ENCODE data around the gene PRMT7. TPM values are rescaled to one million over a fixed set of nuclear protein-coding genes. Genes with fewer than 3 reads are reported as not detected.

The PRMT7 gene
- total and polyA plus RNA-seq, 2 of the 8 experiments (the other 6 are each of a cell fraction or from before 2014, with no cell fraction given) = 48.2 to 49.3 TPM

- CTCF ChIA-PET (ENCODE audit: partially characterized antibody) = interaction anchor here (1.5 to 5.8 kb wide), 7 partner anchors 9 to 44 kb away, joined by 3 to 26 read pairs (median 5); no protein-coding TSS in a partner anchor
- H3K27ac ChIP-seq (ENCODE audit: low read depth, low read length) = no peak overlapping the region
- H3K23ac ChIP-seq (ENCODE audit: insufficient read length) = no peak overlapping the region
- no peaks in the 10 kb centered on the region for H3K36me3 ChIP-seq (ENCODE audit: control insufficient read depth in 2 of 4, insufficient read depth in 4 of 4, low read length in 3 of 4)
- H2BK5ac ChIP-seq (ENCODE audit: low read depth, low read length) = no peak overlapping the region
- H2BK20ac ChIP-seq (ENCODE audit: low read length) = peak overlapping the region; percentile 97
- no peak overlapping the region for H2BK15ac ChIP-seq (ENCODE audit: low read length)
- no peaks in the 10 kb centered on the region for H3K9me3 ChIP-seq (ENCODE audit: insufficient read depth in 2 of 2, low read depth in 1 of 2, low read length in 1 of 2)
- no peaks in the 10 kb centered on the region for H3K27me3 ChIP-seq (replicated peaks in 1 of 4; ENCODE audit: control insufficient read depth in 3 of 4, extremely low read depth in 1 of 4, insufficient read depth in 3 of 4, low read length in 3 of 4)
- H3K18ac ChIP-seq (ENCODE audit: extremely low read depth, low read length) = peak overlapping the region; percentile 9; the same call in 1 of the 2 replicates
- peak overlapping the region; percentile 27; the same call in 1 of the 2 replicates for H2AK5ac ChIP-seq (ENCODE audit: low read depth, low read length)
- H4K20me1 ChIP-seq (replicated peaks in 1 of 2; ENCODE audit: control insufficient read depth in 1 of 2, insufficient read depth in 2 of 2, low read length in 2 of 2) = peaks cover 0 to 2% of the 10 kb centered on the region in 2 experiments
- peak overlapping the region; percentile 23 for H3K4ac ChIP-seq (replicated peaks; ENCODE audit: insufficient read length, low read depth, low read length)
- no peak for FAIRE-seq
- no peak overlapping the region for H2AFZ ChIP-seq (ENCODE audit: low read length)
- no peak overlapping the region for H3K9ac ChIP-seq (replicated peaks in 1 of 4; ENCODE audit: extremely low read depth in 1 of 4, low read depth in 3 of 4, low read length in 3 of 4)
- no peaks in the 10 kb centered on the region for H3K79me2 ChIP-seq (ENCODE audit: control insufficient read depth in 1 of 2, insufficient read depth in 2 of 2, low read length in 2 of 2)
- H3K4me3 ChIP-seq (ENCODE audit: extremely low read depth in 1 of 4, insufficient read depth in 2 of 4, low read depth in 3 of 4, low read length in 4 of 4) = no peak overlapping the region
- no peak overlapping the region for H3K56ac ChIP-seq (replicated peaks; ENCODE audit: insufficient read length, low read depth, low read length)
- WGBS, 2 experiments (ENCODE audit: extremely low coverage in 1 of 2, insufficient coverage in 1 of 2, insufficient read length in 1 of 2, insufficient replicate concordance in 2 of 2, low coverage in 1 of 2, low lambda C conversion rate in 2 of 2, missing lambda C conversion rate in 1 of 2) = 88% methylated on average over 3 of the region's 3 CpGs; no CpG with 5 or more reads in 1 of the 2 experiments
- H4K91ac ChIP-seq (replicated peaks; ENCODE audit: insufficient read length, low read length) = peak overlapping the region; percentile 39
- H4K8ac ChIP-seq (ENCODE audit: extremely low read depth, insufficient read depth, low read length) = no peak overlapping the region; the same call in 1 of the 2 replicates
- POLR2A ChIA-PET (ENCODE audit: partially characterized antibody) = interaction anchor here (1.2 kb wide), 1 partner anchor 9 kb away, joined by 4 read pairs; no protein-coding TSS in a partner anchor
- DNase-seq (ENCODE audit: low read depth in 1 of 2, low spot score in 2 of 2) = no peak
- no peaks in the 10 kb centered on the region for H3K79me1 ChIP-seq (ENCODE audit: low read depth, low read length)
- H3K14ac ChIP-seq (ENCODE audit: insufficient read length) = no peak overlapping the region
- no peak overlapping the region for H2BK120ac ChIP-seq (replicated peaks; ENCODE audit: low read depth, low read length)
- no peak overlapping the region for H3K4me2 ChIP-seq (ENCODE audit: insufficient read depth in 1 of 2, low read depth in 2 of 2, low read length in 2 of 2)
- H3K4me1 ChIP-seq (replicated peaks in 1 of 4; ENCODE audit: control insufficient read depth in 3 of 4, insufficient read depth in 4 of 4, low read length in 3 of 4) = peaks cover 0 to 11% (median 2%) of the 10 kb centered on the region in 4 experiments; a peak in 5 of 7 replicates
- H2BK12ac ChIP-seq (ENCODE audit: low read depth, low read length) = peak overlapping the region; percentile 71; the same call in 1 of the 2 replicates
- H4K5ac ChIP-seq (ENCODE audit: insufficient read length, low read depth, low read length) = no peak overlapping the region
- no peaks in the 10 kb centered on the region for H3K23me2 ChIP-seq (ENCODE audit: low read depth, low read length)
- no peak for TF ChIP-seq SUZ12 (IDR thresholded peaks at IDR 0.05; ENCODE audit: low read length)
- TF ChIP-seq RBBP5 (IDR thresholded peaks at IDR 0.05; ENCODE audit: borderline replicate concordance, low read depth, low read length) = no peak
- TF ChIP-seq GTF2F1 (IDR thresholded peaks at IDR 0.05; ENCODE audit: borderline replicate concordance, low read depth, low read length) = no peak
- no peak for TF ChIP-seq SP4 (IDR thresholded peaks at IDR 0.05; ENCODE audit: low read length)
- no peak for TF ChIP-seq E2F6 (IDR thresholded peaks at IDR 0.05)
- TF ChIP-seq SP1 (IDR thresholded peaks at IDR 0.05; ENCODE audit: low read depth, low read length) = no peak
- no peak for TF ChIP-seq CBX5 (IDR thresholded peaks at IDR 0.05; ENCODE audit: low read depth, low read length)
- TF ChIP-seq SAP30 (IDR thresholded peaks at IDR 0.05; ENCODE audit: insufficient read depth, insufficient replicate concordance, low read length) = no peak
- no peak for TF ChIP-seq SIRT6 (IDR thresholded peaks at IDR 0.05; ENCODE audit: low read length)
Observed at GRCh38 chr16:68399456-68399855, 88.6 kb downstream of the PRMT7 start.
